Activated CD4-positive, alpha-beta T cell treated with anti-CD3 and anti-CD28 coated beads for 24 hours (primary cell): Measurements from ENCODE around the gene P4HA2.

Experiments
- DNase-seq, 2 donors: peaks; one replicate each; pipeline ENCODE4 v3.0.0-alpha.2; 2020; ENCODE audit warnings: low read depth in 2 of 2

Gene P4HA2

DNA sequence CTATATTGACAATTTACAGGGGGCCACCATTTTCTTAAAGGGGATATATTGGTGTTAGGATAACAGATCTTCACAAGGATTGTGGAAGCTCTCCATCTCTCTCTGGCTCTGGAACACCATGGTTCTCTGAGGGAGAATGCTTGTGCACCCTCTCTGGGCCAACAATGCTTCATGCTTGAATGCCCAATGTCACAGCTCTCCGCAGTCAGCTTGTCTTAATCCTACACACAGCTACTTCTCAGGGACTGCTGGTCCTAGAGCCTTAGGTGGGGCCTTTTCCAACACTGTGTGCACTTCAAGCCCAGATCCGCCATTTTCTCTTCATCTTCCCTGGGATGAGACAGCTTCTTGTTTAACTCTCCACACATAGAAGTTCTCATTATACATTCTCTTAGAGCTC is 22.9 kb upstream of the P4HA2 start:
- no peak for DNase-seq

GRCh38 chr5:132246806-132247205 is 19.2 kb upstream of the P4HA2 start:
- no peak for DNase-seq

DNA sequence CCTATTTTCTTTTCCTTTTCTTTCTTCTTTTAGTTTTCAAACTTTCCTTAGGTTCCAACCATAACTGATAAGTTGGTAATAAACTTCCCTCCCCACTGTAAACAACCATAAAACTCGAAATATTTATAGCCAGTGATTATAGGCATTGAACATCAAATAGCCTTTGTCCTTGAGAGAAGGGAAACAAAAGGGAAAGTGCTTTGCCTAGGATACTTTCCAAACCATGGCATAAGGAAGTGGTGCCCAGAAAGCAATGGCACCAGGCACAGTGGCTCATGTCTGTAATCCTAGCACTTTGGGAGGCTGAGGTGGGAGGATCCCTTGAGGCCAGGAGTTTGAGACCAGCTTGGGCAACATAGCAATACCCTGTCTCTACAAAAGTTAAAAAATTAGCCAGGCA is 17.9 kb upstream of the P4HA2 start:
- DNase-seq, result no peak

DNA sequence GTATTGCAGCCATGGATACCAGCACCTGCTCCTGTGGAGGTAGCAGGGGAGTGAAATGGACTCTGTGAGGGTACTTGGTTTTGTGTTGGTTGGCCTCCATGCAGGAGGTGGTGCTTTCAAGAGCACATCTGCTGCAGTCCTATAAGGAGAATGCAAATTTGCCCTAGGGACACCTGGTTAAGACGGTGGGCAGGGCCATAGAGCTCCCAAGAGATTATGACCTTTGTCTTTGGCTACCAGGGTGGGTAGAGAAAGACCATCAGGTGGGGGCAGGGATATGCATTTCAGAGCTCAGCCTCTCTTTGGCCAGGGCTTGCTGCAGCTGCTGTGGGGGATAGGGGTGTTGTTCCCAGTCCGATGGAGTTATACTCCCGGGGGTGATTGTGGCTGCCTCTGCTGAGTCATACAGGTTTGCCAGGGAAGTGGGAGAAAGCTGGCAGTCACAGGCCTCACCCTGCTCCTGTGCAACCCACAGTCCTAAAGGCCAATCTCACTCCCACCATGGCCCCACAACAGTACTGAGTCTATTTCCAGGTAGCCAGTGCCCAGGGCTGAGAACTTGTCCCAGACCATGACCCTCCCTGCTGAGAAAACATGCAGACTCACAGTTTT is 15.8 kb upstream of the P4HA2 start:
- DNase-seq, result no peak

- DNase-seq, result no peak
Measured at GRCh38 chr5:132239776-132240175, 12.1 kb upstream of the P4HA2 start.

- no peak for DNase-seq
Measured at GRCh38 chr5:132238901-132239500, 11.3 kb upstream of the P4HA2 start.

DNA sequence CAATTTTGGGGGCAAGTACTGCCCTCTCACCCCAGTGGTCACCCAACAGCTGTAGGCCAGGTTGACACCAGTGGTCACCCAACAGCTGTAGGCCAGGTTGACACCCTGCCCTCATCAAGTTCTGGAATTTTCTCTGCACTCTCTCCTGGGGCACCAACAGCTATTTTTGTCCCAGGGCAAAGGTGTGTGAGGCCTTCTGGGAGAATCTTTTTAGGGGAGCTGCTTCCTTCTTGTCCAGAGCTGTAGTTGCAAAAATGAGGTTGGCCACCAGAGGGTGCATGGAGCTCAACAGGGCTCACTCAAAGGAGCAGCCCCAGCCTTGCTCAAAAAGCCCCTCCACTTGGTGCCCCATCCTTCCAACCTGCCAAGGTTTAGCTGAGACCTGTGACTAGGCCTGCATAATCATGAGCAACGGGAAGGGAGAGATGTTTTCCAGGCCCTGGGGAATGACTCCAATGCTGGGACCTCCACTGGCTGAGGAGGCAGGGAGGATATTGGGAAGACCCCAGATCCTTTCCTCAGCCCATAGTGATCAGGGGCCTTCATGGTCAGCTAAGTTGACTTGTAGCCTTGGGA is 10.6 kb upstream of the P4HA2 start:
- DNase-seq, result peak; percentile 74 to 77

DNA sequence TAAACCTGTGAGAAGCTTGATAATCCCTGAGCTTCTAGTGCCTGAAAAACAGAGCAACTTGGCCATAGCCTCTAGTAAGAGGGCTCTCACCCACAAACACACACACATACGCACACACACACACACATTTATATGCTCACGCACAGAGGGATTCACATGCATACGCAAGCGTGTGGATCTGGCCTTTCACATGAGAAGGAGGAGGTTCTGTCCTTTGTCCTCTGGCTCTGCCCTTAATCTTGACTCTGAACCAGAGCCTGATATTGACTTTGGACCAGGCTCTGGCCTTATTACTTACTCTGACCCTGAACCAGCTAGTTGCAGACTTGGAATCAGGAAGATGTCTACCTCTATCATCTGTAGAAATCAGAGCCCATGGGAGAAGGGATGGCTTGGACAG is 10.0 kb upstream of the P4HA2 start:
- DNase-seq, result no peak

DNA sequence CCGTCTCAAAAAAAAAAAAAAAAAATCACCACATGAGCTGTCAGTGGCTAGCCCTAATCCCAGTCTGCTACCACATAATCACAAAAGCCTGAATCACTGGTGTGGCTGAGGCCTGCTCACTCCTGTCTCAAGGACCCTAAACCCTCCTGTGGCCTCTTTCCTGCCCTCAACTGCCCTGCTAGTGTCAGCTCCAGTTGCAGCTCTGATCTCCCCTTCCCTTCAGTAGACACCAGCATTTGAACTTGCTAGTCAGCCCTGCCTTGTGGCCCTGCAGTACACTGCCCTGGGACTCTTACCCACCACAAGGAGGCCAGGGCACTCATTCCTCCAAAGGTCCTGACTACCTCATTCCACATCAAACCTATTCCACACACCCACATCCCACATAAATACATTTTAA is 9.5 kb upstream of the P4HA2 start:
- no peak for DNase-seq

DNA sequence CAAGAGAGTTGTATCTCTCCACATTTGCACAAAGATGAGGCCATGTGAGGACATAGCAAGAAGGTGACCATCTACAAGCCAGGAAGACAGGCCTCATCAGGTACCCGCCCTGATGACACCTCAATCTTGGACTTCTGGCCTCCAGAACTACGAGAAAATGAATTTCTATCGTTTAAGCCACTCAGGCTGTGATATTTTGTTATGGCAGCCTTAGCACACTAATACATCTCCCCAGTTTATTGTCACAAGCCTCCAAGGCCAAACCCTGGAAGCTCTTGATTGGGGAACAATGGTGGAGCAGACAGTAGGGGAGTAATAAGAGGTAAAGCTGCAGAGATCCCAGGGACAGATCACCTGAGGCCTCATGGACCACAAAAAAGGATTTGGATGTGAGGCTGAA is 7.7 kb upstream of the P4HA2 start:
- DNase-seq, result no peak

DNA sequence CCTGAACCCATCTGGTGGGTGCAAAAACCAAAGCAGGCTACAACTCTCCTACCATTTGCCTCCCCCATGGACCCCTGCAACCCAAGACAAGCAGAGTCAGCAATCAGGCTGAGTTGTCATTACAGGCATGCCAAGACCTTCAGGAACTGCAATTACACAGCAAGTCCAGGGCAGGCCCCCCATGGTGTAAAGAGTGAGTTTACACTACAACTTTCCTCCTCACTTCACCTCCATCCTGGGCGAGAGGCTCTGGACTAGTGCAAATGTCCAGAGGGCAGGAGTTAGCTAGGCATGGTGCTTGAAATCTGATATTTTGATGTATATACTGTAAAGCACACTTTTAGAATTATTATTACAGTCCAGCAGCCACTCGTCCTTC is 7.0 kb upstream of the P4HA2 start:
- no peak for DNase-seq

GRCh38 chr5:132233811-132234683 is 6.4 kb upstream of the P4HA2 start:
- DNase-seq, result no peak

DNA sequence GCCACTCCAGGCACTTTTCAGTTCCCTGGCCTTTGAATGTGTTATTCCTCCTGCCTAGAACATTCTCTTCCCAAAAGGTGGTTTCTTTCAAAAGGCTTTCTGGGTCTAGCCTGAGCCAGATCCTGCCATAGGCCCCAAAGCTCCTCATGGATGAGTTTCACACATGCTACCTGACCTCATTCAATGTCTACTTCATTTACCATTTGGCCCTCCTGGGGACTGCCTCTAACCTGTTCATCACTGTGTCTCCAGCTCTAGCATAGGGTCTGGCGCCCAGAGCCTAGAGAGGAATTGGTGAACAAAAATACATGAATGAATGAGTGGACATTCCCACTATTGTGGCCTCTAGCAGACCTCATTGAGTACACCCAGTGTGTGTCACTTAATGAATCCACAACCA is 5.4 kb upstream of the P4HA2 start:
- DNase-seq, result no peak

DNA sequence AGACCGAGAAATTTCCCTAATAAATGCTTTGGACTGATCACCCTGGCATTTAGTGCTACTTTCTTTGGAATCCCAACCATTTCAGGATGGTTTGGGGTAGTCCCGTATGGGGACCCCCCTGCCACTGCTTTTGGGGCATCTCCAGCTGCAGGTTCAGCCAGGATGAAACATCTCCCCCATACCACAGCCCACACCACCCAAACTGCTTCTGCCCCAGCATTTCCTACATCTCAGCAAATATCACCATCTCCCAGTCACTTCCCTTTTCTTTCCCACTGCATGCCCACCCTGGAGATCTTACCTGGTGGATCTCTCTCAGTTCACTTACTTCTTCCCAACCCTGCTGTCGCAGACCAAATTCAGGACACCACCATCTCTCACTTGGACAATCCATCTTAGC is 4.8 kb upstream of the P4HA2 start:
- DNase-seq, result no peak

DNA sequence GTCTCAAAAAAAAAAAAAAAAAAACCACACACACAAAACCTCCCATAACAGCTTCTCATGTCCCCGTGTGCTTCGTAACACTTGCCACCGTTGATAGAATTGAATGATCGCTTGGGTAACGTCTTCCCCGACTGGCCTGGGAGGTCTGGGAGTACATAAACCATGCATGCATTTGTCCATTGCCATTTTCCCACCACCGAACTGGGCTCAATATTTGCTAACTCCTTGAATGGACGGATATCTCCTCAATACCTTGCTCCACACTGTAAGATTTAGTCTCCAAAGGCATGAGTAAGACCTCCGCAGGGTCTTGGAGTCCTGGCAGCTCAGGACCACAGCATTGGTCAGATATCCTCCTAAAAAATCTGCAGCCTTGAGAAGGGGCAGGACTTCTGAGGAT is 3.2 kb upstream of the P4HA2 start:
- no peak for DNase-seq

- no peak for DNase-seq
Measured at GRCh38 chr5:132229236-132229635, 1.6 kb upstream of the P4HA2 start.

GRCh38 chr5:132228241-132229035 is 785 bp upstream of the P4HA2 start:
- no peak for DNase-seq

DNA sequence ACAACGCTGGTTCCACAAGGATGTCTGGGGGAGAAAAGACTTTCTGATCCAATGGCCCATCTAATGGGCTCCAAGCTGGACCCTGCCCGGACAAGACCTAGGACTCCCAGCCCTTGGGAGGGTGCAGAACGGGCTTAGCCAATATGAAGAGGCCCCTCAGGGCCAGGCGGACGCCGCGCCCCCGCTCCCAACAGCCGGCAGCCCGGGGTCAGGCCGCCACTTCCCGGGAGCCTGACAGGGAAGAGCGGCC is 493 bp downstream of the P4HA2 start:
- DNase-seq, result no peak

DNA sequence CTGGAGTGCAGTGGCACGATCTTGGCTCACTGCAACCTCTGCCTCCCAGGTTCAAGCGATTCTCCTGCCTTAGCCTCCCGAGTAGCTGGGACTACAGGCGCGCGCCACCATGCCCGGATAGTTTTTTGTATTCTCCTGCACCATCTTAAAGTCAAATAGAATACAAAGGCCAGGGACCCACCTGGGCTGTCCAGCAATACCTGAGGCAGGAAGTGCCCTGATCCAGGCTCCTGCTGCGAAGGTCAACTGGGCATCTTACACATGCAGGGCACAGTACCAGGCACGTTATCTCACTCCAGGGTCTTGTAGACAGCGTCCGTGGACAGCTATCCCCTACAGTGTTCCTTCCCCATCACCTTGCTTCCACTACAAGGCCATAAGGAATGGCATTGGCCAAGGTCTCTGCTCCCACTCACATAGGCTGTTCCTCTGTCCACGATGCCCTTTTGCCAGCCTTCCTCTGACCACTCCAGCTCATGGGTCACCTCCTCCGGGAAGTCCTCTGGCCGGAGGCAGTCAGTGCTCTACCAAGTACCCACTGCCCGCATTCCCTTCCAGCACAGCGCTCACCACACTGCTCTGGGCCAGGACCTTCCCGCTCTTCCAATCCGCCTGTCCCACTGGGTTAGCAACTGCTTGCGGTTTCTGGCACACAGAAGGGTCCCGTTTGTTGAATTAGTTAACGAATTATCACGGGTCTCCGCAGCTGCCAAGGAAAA is 978 bp downstream of the P4HA2 start:
- no peak for DNase-seq

DNA sequence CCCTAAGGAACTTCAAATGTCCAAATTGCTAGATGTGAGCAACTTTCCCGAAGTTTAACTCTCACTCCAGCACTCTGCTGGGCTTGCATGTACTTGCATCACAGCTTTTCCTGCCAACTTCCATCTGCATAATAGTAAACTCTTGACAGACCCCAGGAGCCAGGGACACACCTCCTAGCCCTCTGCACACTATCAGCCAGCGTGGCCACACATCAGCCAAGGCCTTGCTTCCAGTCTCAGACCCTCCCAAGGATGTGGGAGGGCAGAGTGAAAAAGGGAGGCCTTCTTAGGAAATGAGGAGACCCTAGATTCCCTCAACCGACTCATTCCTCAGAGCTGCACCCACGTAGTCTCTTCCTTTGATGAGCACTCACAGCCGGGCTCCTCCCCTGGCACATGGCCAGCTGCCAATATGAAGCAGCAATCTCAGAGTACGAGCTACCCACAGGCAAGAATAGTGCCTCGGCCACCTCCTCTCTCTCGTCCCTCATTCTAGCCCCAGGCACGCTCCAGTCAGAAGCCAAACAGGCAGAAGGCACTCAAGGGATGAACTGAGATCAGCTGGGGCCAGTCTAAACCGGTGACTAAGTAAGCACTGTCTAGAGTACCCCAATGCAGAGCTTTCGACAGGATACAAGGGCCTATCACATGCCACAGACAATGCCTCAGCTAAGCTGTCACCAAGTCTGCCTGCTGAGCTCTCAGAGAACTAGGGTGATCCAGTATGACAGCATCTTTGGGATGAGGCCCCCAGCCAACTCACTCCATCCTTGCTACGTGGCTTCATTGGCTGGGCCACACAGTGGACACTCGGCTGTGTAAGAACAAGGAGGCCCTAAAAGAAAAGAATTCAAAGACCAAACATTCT is 2.3 kb downstream of the P4HA2 start:
- DNase-seq, result peak in 1 of 2 donors; percentile 28

DNA sequence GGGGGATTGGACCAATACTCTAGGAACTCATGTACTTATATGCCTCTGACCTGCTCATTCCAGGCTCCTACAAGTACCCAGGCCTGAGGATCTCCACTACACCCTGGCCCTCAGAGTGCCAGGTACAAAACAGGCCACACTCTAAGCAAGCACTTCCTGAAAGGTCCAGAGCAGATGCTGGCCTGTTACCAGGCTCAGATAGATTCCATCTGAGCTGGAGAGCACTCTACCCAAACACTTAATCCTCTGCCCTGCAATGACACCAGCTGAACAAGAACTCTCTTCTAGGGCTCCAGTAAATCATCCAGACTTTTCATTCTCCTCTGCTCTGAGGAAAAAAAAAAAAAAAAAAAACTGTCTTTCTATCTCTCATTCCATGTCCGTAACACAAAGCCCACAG is 2.9 kb downstream of the P4HA2 start:
- no peak for DNase-seq
